GM18502 (cell line): ENCODE measurements around the gene EPOP.

ENCODE experiments used
- ATAC-seq: cut with Tn5 transposase; IDR thresholded peaks from one replicate; pipeline ENCODE4 v1.9.1; 2021; ENCODE audit warnings: mild to moderate bottlenecking; ENCODE audit not compliant: unreplicated experiment, poor library complexity

EPOP gene

GRCh38 chr17:38706505-38707216 lies 31.9 kb upstream of the EPOP start:
- no peak for ATAC-seq

GRCh38 chr17:38705803-38706504 lies 31.2 kb upstream of the EPOP start:
- no peak for ATAC-seq

- ATAC-seq, result no peak
Measured at GRCh38 chr17:38705523-38705802, 30.7 kb upstream of the EPOP start.

- ATAC-seq, result no peak
Measured at GRCh38 chr17:38704606-38705522, 30.1 kb upstream of the EPOP start, which contains the start of gene MLLT6. Gene MLLT6 (plus strand): TSS chr17:38705273. CDS start chr17:38705633, 360 bp downstream.

GRCh38 chr17:38703742-38704605 lies 29.2 kb upstream of the EPOP start:
- ATAC-seq, result no peak

- no peak for ATAC-seq
Measured at GRCh38 chr17:38702916-38703741, 28.4 kb upstream of the EPOP start.

GRCh38 chr17:38702166-38702915 lies 27.6 kb upstream of the EPOP start:
- peak; percentile 19 for ATAC-seq

- ATAC-seq, result peak; percentile 29
Measured at GRCh38 chr17:38701504-38702165, 26.9 kb upstream of the EPOP start.

GRCh38 chr17:38698760-38699159 lies 24.0 kb upstream of the EPOP start:
- no peak for ATAC-seq

- no peak for ATAC-seq
Measured at GRCh38 chr17:38697061-38697820, 22.5 kb upstream of the EPOP start.

GRCh38 chr17:38693700-38694329 lies 19.1 kb upstream of the EPOP start:
- ATAC-seq, result no peak

GRCh38 chr17:38691154-38691553 lies 16.4 kb upstream of the EPOP start:
- ATAC-seq, result no peak

GRCh38 chr17:38690386-38690785 lies 15.6 kb upstream of the EPOP start:
- no peak for ATAC-seq

GRCh38 chr17:38687286-38687685 lies 12.5 kb upstream of the EPOP start:
- no peak for ATAC-seq

GRCh38 chr17:38685491-38685890 lies 10.7 kb upstream of the EPOP start:
- no peak for ATAC-seq

GRCh38 chr17:38681096-38681495 lies 6.3 kb upstream of the EPOP start:
- no peak for ATAC-seq

- no peak for ATAC-seq
Measured at GRCh38 chr17:38677819-38678218, 3.1 kb upstream of the EPOP start.
